K562 (cell line): ENCODE data around the gene SLC3A2. TPM values are rescaled to one million over a fixed set of nuclear protein-coding genes. Genes with fewer than 3 reads are reported as not detected.

Source experiments
- DPF2 ChIP-seq: fragments of 450-650 bp; IDR thresholded peaks from 2 replicates; pipeline ENCODE4 v1.6.1; 2016
- IFI16 ChIP-seq: fragments of 250-450 bp; sonication (Bioruptor Pico); IDR thresholded peaks from 2 replicates; pipeline ENCODE4 v2.1.2; 2022; ENCODE audit warnings: mild to moderate bottlenecking, inconsistent platforms
- KDM5B ChIP-seq: fragments of 200-600 bp; sonication (generic); IDR thresholded peaks from 2 replicates; pipeline ENCODE4 v1.6.1; 2012; ENCODE audit warnings: low read depth, mild to moderate bottlenecking, moderate library complexity, low read length, control low read depth, inconsistent platforms; ENCODE audit not compliant: insufficient replicate concordance
- MCM3 ChIP-seq: fragments of 450-650 bp; IDR thresholded peaks from 2 replicates; pipeline ENCODE4 v1.6.1; 2016
- MECOM ChIP-seq: fragments of 250-450 bp; sonication (Bioruptor Pico); IDR thresholded peaks from 2 replicates; pipeline ENCODE4 v1.8.0; 2022; ENCODE audit warnings: inconsistent platforms
- RBM34 ChIP-seq: fragments of 200-400 bp; formaldehyde crosslinking; IDR thresholded peaks from 2 replicates; pipeline ENCODE4 v1.6.1; 2018; ENCODE audit warnings: low read length, borderline replicate concordance; ENCODE audit not compliant: insufficient read depth
- RFX5 ChIP-seq: IDR thresholded peaks from 2 replicates; pipeline ENCODE4 v1.6.1; 2011; ENCODE audit warnings: low read depth, mild to moderate bottlenecking, improper control_type of control experiment, low read length
- RUNX1 ChIP-seq: sonication (generic); IDR thresholded peaks from 2 replicates; pipeline ENCODE4 v1.6.1; 2016; ENCODE audit warnings: antibody characterized with exemption, low read depth
- U2AF1 ChIP-seq: fragments of 200-400 bp; formaldehyde crosslinking; optimal IDR thresholded peaks from 2 replicates; pipeline ENCODE3; 2017; ENCODE audit warnings: mild to moderate bottlenecking, low read depth, low read length, moderate library complexity
- ZKSCAN8 ChIP-seq: fragments of 200-800 bp; sonication (Bioruptor generic); IDR thresholded peaks from 2 replicates; pipeline ENCODE4 v1.6.1; 2016; ENCODE audit warnings: missing genetic modification characterization, missing compliant biosample characterization
- ZNF316 ChIP-seq: fragments of 450-650 bp; IDR thresholded peaks from 2 replicates; pipeline ENCODE4 v1.6.1; 2016
- ZNF436 ChIP-seq: fragments of 250-450, 450-650 bp; sonication (Bioruptor Pico); formaldehyde crosslinking; IDR thresholded peaks from 2 replicates; pipeline ENCODE4 v1.7.0; 2020; ENCODE audit warnings: mild to moderate bottlenecking
- polyA plus RNA-seq, 8 experiments: library from polyadenylated mRNA; depleted of rRNA in 4 of 8; stranded (reverse) in 5 of 8; unstranded in 3 of 8; fragments of >200 nt; fragmentation: Nextera tagmentation in 2 of 8; fragmentation: Illumina TruSeq in 1 of 8; extraction: Ambion mirVana in 2 of 8; extraction: Trizol in 1 of 8; gene quantifications; 2 replicates each; pipeline versions ENCODE4 v1.2.1 to v1.2.3, GENCODE V29; 2011 to 2014; ENCODE audit warnings: inconsistent platforms in 1 of 8, missing spikeins in 1 of 8
- total RNA-seq, 7 experiments: library from RNA; depleted of rRNA in 6 of 7; stranded (reverse); fragments of >200 nt in 6 of 7; fragmentation: Illumina TruSeq in 2 of 7; extraction: Trizol in 2 of 7; gene quantifications; 2 replicates each; pipeline versions ENCODE4 v1.2.1 to v1.2.3, GENCODE V29; 2011 to 2021; ENCODE audit warnings: low replicate concordance in 1 of 7
- TF ChIP-seq, protein P1 (sequence below), 2 experiments: fragments of 450-650 bp; IDR thresholded peaks; 2 replicates each; pipeline ENCODE4 v1.6.1; 2016; ENCODE audit warnings: mild to moderate bottlenecking in 2 of 2, borderline replicate concordance in 1 of 2, low read depth in 1 of 2, moderate library complexity in 1 of 2
- TF ChIP-seq, protein P2 (sequence below): fragments of 250-450 bp; sonication (Bioruptor Pico); IDR thresholded peaks from 2 replicates; pipeline ENCODE4 v1.8.0; 2022; ENCODE audit warnings: moderate library complexity, mild to moderate bottlenecking, inconsistent platforms

Gene SLC3A2
- total and polyA plus RNA-seq, 9 of the 15 experiments (the other 6 are each of a cell fraction or from before 2014, with no cell fraction given): 20.0 to 296 (median 214) TPM

DNA sequence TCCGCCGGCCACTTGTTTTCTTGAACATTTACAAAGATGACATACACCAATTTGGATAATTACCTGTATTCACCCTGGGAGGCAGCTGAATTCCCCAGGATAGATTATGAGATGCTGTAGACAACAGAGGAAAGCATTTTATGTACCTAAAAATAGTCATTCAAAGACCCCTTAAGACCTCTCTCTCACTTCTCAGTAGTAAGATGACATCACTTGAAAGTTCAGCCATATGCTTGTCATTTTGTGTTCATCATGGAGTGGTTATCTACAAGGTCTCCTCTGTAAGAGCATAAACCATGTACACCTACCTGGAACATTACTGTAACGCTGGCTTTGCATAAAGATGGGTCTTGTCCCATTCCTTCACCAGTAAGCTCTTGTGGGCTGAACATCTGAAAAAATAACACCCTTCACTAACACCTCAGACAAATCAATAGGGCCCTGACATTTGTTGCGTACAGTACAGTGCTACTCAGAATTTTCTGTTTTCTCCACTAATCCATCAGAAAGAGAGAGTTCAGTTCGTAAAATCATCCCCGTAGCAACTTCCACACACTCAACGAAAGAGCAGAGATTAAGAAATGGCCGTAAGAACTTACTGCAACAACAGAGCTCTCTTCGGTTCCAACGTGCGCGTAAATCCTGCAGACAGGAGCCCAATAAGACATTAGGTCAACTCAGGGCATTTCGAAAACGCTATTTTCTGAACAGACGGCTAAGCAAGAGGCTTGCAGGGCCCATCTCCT, 25.7 kb upstream of the SLC3A2 start (continued):
- no peak for TF ChIP-seq KDM5B
- 0 out of 2 replicates have a peak, but pooled peaks have one; percentile 20 for TF ChIP-seq ZNF436
- peak; percentile 42 for TF ChIP-seq U2AF1
- no peak for TF ChIP-seq ZNF316
- no peak for TF ChIP-seq RFX5
- no peak for TF ChIP-seq RUNX1
- no peak for TF ChIP-seq MCM3
- no peak for TF ChIP-seq IFI16 (CRISPR knock-in tag)
- TF ChIP-seq ZKSCAN8 (CRISPR knock-in tag): no peak
- no peak for TF ChIP-seq RBM34
- TF ChIP-seq MECOM (CRISPR knock-in tag): no peak
- TF ChIP-seq, protein P1, sequence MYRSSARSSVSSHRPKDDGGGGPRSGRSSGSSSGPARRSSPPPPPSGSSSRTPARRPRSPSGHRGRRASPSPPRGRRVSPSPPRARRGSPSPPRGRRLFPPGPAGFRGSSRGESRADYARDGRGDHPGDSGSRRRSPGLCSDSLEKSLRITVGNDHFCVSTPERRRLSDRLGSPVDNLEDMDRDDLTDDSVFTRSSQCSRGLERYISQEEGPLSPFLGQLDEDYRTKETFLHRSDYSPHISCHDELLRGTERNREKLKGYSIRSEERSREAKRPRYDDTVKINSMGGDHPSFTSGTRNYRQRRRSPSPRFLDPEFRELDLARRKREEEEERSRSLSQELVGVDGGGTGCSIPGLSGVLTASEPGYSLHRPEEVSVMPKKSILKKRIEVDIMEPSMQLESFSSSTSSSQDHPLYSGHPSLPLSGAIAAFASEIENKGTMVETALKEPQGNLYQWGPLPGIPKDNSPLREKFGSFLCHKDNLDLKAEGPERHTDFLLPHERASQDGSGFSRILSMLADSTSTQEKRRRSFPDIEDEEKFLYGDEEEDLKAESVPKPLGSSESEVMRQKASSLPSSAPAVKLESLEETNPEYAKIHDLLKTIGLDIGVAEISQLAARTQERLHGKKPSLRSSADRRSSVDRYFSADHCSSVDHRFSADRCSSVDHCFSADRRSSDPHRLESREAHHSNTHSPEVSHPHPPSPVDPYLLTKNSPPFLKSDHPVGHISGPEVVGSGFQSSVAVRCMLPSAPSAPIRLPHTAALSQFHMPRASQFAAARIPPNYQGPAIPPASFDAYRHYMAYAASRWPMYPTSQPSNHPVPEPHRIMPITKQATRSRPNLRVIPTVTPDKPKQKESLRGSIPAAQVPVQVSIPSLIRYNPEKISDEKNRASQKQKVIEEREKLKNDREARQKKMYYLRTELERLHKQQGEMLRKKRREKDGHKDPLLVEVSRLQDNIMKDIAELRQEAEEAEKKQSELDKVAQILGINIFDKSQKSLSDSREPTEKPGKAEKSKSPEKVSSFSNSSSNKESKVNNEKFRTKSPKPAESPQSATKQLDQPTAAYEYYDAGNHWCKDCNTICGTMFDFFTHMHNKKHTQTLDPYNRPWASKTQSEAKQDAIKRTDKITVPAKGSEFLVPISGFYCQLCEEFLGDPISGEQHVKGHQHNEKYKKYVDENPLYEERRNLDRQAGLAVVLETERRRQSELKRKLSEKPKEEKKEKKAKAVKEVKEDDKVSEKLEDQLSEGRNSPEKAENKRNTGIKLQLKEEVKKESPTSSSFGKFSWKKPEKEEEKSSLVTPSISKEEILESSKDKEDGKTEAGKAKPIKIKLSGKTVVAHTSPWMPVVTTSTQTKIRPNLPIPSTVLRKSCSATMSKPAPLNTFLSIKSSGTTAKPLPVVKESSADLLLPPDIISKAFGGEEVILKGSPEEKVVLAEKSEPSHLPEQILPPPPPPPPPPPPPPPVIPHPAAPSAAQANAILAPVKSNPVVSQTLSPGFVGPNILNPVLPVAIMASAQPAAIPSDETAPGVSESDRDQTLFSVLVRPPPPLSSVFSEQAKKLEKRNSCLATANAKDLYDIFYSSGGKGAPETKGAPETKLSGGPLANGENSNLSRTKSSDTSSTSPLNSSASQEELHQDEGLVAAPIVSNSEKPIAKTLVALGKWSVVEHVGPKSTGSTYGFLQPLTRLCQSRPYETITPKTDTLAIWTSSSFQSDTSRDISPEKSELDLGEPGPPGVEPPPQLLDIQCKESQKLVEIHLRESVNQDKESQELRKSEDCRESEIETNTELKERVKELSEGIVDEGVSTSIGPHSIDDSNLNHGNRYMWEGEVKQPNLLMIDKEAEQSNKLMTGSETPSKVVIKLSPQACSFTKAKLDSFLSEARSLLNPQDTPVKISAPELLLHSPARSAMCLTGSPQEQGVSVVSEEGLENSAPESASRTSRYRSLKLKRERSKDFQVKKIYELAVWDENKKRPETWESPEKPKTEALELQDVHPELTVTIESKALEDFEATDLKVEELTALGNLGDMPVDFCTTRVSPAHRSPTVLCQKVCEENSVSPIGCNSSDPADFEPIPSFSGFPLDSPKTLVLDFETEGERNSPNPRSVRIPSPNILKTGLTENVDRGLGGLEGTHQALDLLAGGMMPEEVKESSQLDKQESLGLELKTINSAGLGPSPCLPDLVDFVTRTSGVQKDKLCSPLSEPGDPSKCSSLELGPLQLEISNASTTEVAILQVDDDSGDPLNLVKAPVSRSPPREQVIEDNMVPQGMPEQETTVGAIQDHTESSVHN (IDR thresholded peaks at IDR 0.05; ENCODE audit: borderline replicate concordance in 1 of 2, low read depth in 1 of 2): no peak
- TF ChIP-seq, protein P2, sequence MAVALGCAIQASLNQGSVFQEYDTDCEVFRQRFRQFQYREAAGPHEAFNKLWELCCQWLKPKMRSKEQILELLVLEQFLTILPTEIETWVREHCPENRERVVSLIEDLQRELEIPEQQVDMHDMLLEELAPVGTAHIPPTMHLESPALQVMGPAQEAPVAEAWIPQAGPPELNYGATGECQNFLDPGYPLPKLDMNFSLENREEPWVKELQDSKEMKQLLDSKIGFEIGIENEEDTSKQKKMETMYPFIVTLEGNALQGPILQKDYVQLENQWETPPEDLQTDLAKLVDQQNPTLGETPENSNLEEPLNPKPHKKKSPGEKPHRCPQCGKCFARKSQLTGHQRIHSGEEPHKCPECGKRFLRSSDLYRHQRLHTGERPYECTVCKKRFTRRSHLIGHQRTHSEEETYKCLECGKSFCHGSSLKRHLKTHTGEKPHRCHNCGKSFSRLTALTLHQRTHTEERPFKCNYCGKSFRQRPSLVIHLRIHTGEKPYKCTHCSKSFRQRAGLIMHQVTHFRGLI: no peak
- TF ChIP-seq DPF2: no peak
